Activated CD8-positive, alpha-beta T cell treated with anti-CD3 and anti-CD28 coated beads for 36 hours (primary cell): ENCODE measurements around the gene PRKAR1A. TPM values are rescaled to one million over a fixed set of nuclear protein-coding genes. Genes with fewer than 3 reads are reported as not detected.

Experiments
- ATAC-seq: fragments of 200-7000 bp; cut with Tn5 transposase; one replicate; pipeline ENCODE4 v1.10.0; 2021; ENCODE audit warnings: mild to moderate bottlenecking, moderate library complexity
- CTCF ChIA-PET: fragments of 350-600 bp; sonication (Branson Sonifier 250); formaldehyde crosslinking; loops from one replicate; lab custom pipeline; 2021; ENCODE audit warnings: antibody characterized with exemption; lab: Charles Lee
- POLR2A ChIA-PET: fragments of 350-600 bp; sonication (Branson Sonifier 250); formaldehyde crosslinking; loops from one replicate; lab custom pipeline; 2021; ENCODE audit warnings: antibody characterized with exemption; lab: Charles Lee
- DNase-seq: peaks from one replicate; pipeline ENCODE4 v3.0.0-alpha.2; 2020
- H3K27ac Mint-ChIP-seq: one replicate; pipeline ENCODE4 v1.8.0; 2021; ENCODE audit warnings: mild to moderate bottlenecking, mixed read lengths
- H3K27me3 Mint-ChIP-seq: one replicate; pipeline ENCODE4 v1.8.0; 2021; ENCODE audit warnings: mixed read lengths
- H3K36me3 Mint-ChIP-seq: one replicate; pipeline ENCODE4 v1.8.0; 2021; ENCODE audit warnings: low read depth, mixed read lengths
- H3K4me1 Mint-ChIP-seq: one replicate; pipeline ENCODE4 v1.8.0; 2021; ENCODE audit warnings: low read depth, mixed read lengths
- H3K4me3 Mint-ChIP-seq: one replicate; pipeline ENCODE4 v1.8.0; 2021; ENCODE audit warnings: mild to moderate bottlenecking, moderate library complexity, mixed read lengths
- H3K9me3 Mint-ChIP-seq: one replicate; pipeline ENCODE4 v1.8.0; 2021; ENCODE audit warnings: mixed read lengths
- intact Hi-C: fragments of 100-400 bp; cut with micrococcal nuclease; formaldehyde crosslinking; loops from one replicate; pipeline ENCODE4 v1.10.0; 2022
- total RNA-seq, 2 experiments: library from RNA; stranded (reverse); gene quantifications; one replicate each; pipeline ENCODE4 v1.2.3, GENCODE V29; 2021
- TF ChIP-seq, protein P1 (sequence below): fragments of 200-600 bp; IDR thresholded peaks from one replicate; pipeline ENCODE4 v1.8.0; 2022; ENCODE audit warnings: antibody characterized with exemption, mild to moderate bottlenecking

The PRKAR1A gene
- total RNA-seq, 2 experiments from 2014 or later: 157 to 168 TPM

DNA sequence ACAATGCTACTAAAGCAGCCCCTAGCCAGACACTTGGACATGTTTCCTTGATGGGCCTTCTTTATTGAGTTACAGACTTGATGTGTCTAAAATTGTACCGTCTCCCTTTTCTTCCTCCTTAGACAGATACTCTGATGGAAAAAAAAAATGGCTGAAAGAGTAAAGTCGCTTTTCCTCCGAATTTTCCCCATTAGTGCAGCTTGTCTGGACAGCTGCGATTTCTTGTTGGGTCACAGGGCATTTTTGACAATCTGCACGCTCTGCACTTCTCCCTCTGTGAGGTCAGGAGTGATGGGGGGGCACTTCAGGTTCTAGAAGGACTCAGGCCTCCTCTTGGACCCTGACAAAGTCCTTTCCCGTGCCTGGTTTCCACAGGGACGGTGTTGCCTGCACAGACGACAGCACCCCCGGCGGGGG is 968 bp upstream of the PRKAR1A start:
- TF ChIP-seq, protein P1, sequence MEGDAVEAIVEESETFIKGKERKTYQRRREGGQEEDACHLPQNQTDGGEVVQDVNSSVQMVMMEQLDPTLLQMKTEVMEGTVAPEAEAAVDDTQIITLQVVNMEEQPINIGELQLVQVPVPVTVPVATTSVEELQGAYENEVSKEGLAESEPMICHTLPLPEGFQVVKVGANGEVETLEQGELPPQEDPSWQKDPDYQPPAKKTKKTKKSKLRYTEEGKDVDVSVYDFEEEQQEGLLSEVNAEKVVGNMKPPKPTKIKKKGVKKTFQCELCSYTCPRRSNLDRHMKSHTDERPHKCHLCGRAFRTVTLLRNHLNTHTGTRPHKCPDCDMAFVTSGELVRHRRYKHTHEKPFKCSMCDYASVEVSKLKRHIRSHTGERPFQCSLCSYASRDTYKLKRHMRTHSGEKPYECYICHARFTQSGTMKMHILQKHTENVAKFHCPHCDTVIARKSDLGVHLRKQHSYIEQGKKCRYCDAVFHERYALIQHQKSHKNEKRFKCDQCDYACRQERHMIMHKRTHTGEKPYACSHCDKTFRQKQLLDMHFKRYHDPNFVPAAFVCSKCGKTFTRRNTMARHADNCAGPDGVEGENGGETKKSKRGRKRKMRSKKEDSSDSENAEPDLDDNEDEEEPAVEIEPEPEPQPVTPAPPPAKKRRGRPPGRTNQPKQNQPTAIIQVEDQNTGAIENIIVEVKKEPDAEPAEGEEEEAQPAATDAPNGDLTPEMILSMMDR: no peak
- Mint-ChIP-seq H3K4me3 (peak overlapping the region; percentile 96), H3K27me3 (no peaks in the 10 kb centered on the region), H3K4me1 (peaks cover 58% of the 10 kb centered on the region), H3K9me3 (no peaks in the 10 kb centered on the region), H3K36me3 (peaks cover 23% of the 10 kb centered on the region), H3K27ac (peak overlapping the region; percentile 78)
- intact Hi-C loops: no loop called here
- POLR2A ChIA-PET: interaction anchor here (1.0 kb wide), 1 partner anchor 10 kb away, joined by 4 read pairs; no protein-coding TSS in a partner anchor
- CTCF ChIA-PET: interaction anchor here (1.0 to 1.9 kb wide), 2 partner anchors 14 to 22 kb away, joined by 3 to 4 read pairs; no protein-coding TSS in a partner anchor
- no peak for DNase-seq
- no peak for ATAC-seq

DNA sequence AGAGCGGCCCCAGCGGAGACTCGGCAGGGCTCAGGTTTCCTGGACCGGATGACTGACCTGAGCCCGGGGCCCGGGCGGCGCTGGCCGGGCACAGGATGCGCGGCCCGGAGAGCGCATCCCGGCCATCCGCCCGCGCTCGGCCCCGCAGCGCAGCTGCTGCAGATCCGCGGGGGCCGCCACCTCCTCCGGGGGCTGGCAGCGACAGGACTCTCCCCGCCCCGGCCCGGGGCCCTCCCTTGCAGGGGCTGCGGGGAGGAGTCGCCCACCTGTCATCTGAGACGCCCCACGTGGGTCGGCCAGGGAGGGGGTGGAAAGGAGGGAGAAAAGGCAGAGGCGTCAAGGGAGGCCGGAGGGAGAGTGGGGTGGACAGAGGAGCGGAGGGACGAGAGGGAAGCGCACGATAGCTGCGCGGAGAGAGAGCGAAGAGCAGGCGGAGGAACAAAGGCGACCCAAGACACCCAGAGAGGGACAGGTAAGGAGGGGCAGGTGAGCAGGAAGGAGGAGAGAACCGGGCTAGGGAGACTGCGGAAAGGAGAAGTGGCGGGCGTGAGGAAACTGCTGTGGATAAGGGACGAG is 471 bp upstream of the PRKAR1A start:
- Mint-ChIP-seq H3K4me3 (peak overlapping the region; percentile 96), H3K9me3 (no peaks in the 10 kb centered on the region), H3K27ac (peak overlapping the region; percentile 99), H3K4me1 (peaks cover 60% of the 10 kb centered on the region), H3K36me3 (peaks cover 26% of the 10 kb centered on the region), H3K27me3 (no peaks in the 10 kb centered on the region)
- POLR2A ChIA-PET: interaction anchor here (1.0 to 1.2 kb wide), 5 partner anchors 9 to 51 kb away, joined by 3 to 4 read pairs (median 4); no protein-coding TSS in a partner anchor
- intact Hi-C loops: no loop called here
- peak; percentile 79 for DNase-seq
- TF ChIP-seq, protein P1: no peak
- peak; percentile 61 for ATAC-seq
- CTCF ChIA-PET: interaction anchor here (1.0 to 1.9 kb wide), 3 partner anchors 15 to 22 kb away, joined by 3 to 6 read pairs (median 4); no protein-coding TSS in a partner anchor

DNA sequence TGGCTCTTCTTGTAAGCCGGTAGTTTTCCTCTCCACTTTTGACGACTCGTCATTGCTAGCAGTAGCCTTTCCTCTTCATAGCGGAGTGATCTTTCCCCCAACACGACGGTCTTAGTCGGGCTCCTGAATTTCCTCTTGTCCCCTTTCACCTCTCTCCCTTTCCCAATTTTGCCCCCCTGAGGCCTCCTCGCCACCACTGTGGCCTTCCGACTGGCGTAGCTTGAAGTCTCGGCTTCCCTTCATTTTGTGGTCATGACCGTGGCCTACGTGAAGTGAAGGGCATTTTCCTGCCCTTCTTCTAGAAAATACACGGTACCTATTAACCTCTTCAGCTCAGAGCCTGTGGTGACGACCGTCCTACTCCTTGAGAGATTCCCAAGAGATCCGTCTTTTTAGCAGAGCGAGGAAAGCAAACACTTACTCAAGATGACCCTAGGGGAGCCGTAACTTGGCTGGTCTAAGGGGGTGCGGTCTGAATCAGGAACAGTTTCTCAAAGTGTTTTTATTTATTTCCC is 787 bp downstream of the PRKAR1A start:
- Mint-ChIP-seq H3K27me3 (no peaks in the 10 kb centered on the region), H3K4me3 (peak overlapping the region; percentile 97), H3K36me3 (peaks cover 38% of the 10 kb centered on the region), H3K27ac (peak overlapping the region; percentile 96), H3K9me3 (no peaks in the 10 kb centered on the region), H3K4me1 (peaks cover 54% of the 10 kb centered on the region)
- POLR2A ChIA-PET: interaction anchor here (0.6 to 1.2 kb wide), 5 partner anchors 10 to 537 kb away, joined by 3 to 4 read pairs (median 3); no protein-coding TSS in a partner anchor
- DNase-seq (peak; percentile 20), ATAC-seq (peak; percentile 2)
- CTCF ChIA-PET: interaction anchor here (1.8 kb wide), 1 partner anchor 21 kb away, joined by 6 read pairs; no protein-coding TSS in a partner anchor
- intact Hi-C loops: no loop called here
- TF ChIP-seq, protein P1: no peak

DNA sequence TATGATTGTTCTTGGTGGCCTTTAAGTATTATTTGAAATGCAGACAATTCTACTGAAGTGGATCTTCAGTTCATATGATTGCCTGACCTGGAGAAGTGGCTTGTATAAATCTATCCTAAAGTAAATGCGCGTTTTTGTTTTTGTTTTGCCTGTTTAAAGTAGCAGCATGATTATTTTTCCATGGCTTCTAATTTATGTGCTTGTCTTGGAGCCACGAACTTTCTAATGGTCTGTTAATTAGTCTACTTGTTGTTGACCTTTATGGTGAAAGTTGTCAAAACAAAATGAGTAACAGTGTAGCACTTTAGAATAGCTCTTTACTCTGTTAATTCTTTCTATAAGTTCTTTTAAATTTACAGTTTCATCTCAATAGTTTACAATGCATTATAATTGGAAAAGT is 1.7 kb downstream of the PRKAR1A start:
- no peaks in the 10 kb centered on the region for H3K9me3 Mint-ChIP-seq
- peaks cover 53% of the 10 kb centered on the region for H3K4me1 Mint-ChIP-seq
- peaks cover 46% of the 10 kb centered on the region for H3K36me3 Mint-ChIP-seq

More for the DNA sequence above, 1.7 kb downstream of the PRKAR1A start:
- ATAC-seq: no peak
- Mint-ChIP-seq H3K4me3 (peak overlapping the region; percentile 97), H3K27ac (peak overlapping the region; percentile 96), H3K27me3 (no peaks in the 10 kb centered on the region)
- intact Hi-C loops: no loop called here
- TF ChIP-seq, protein P1: no peak
- POLR2A ChIA-PET: no interaction called here
- CTCF ChIA-PET: no interaction called here
- no peak for DNase-seq
